ENCODE results near the gene MICAL3.

The MICAL3 gene

GRCh38 chr22:17912945-17913721, 111.2 kb downstream of the MICAL3 start:
- H3K4me3 ChIP-seq (ENCODE audit: low read length): no peak overlapping the region
- H3K9me2 ChIP-seq (replicated peaks; ENCODE audit: insufficient read depth, low read length): no peaks in the 10 kb centered on the region
- H3K4me2 ChIP-seq (ENCODE audit: low read depth, low read length): no peak overlapping the region
- H3K79me2 ChIP-seq (ENCODE audit: low read length): peaks cover 93% of the 10 kb centered on the region
- peaks cover 10% of the 10 kb centered on the region for H3K4me1 ChIP-seq (ENCODE audit: low read length)
- H3K9me3 ChIP-seq (replicated peaks; ENCODE audit: insufficient read depth, low read length): no peaks in the 10 kb centered on the region
- no peaks in the 10 kb centered on the region for H3K27me3 ChIP-seq (replicated peaks; ENCODE audit: insufficient read depth, low read length)
- H4K20me1 ChIP-seq (ENCODE audit: insufficient read depth, low read length): no peaks in the 10 kb centered on the region
- no peak overlapping the region for H2AFZ ChIP-seq (ENCODE audit: low read length)
- TF ChIP-seq EZH2phosphoT487 (IDR thresholded peaks at IDR 0.05; ENCODE audit: low read length) (no peak), EZH2 (optimal IDR thresholded peaks at IDR 0.05; ENCODE audit: low read depth, low read length) (no peak)
- TF ChIP-seq, protein P1, sequence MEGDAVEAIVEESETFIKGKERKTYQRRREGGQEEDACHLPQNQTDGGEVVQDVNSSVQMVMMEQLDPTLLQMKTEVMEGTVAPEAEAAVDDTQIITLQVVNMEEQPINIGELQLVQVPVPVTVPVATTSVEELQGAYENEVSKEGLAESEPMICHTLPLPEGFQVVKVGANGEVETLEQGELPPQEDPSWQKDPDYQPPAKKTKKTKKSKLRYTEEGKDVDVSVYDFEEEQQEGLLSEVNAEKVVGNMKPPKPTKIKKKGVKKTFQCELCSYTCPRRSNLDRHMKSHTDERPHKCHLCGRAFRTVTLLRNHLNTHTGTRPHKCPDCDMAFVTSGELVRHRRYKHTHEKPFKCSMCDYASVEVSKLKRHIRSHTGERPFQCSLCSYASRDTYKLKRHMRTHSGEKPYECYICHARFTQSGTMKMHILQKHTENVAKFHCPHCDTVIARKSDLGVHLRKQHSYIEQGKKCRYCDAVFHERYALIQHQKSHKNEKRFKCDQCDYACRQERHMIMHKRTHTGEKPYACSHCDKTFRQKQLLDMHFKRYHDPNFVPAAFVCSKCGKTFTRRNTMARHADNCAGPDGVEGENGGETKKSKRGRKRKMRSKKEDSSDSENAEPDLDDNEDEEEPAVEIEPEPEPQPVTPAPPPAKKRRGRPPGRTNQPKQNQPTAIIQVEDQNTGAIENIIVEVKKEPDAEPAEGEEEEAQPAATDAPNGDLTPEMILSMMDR (IDR thresholded peaks at IDR 0.05; ENCODE audit: low read length): no peak
- no peaks in the 10 kb centered on the region for H3K36me3 ChIP-seq (replicated peaks; ENCODE audit: insufficient read depth, low read length)
- no peak overlapping the region for H3K27ac ChIP-seq (ENCODE audit: low read length)
- H3K9ac ChIP-seq (ENCODE audit: low read length): no peak overlapping the region
- H3F3A ChIP-seq (ENCODE audit: insufficient read depth, low read length): no peaks in the 10 kb centered on the region
- DNase-seq: no peak

GRCh38 chr22:17911887-17912286, 112.5 kb downstream of the MICAL3 start:
- no peak overlapping the region for H3K4me2 ChIP-seq (ENCODE audit: low read depth, low read length)
- no peaks in the 10 kb centered on the region for H3K36me3 ChIP-seq (replicated peaks; ENCODE audit: insufficient read depth, low read length)
- H3K4me1 ChIP-seq (ENCODE audit: low read length): peaks cover 10% of the 10 kb centered on the region
- H3K9me2 ChIP-seq (replicated peaks; ENCODE audit: insufficient read depth, low read length): no peaks in the 10 kb centered on the region
- no peak for DNase-seq
- H3K79me2 ChIP-seq (ENCODE audit: low read length): peaks cover 93% of the 10 kb centered on the region
- no peak overlapping the region for H2AFZ ChIP-seq (ENCODE audit: low read length)
- H3K27me3 ChIP-seq (replicated peaks; ENCODE audit: insufficient read depth, low read length): no peaks in the 10 kb centered on the region
- TF ChIP-seq, protein P1 (IDR thresholded peaks at IDR 0.05; ENCODE audit: low read length): no peak
- no peak for TF ChIP-seq EZH2 (optimal IDR thresholded peaks at IDR 0.05; ENCODE audit: low read depth, low read length)
- no peak for TF ChIP-seq EZH2phosphoT487 (IDR thresholded peaks at IDR 0.05; ENCODE audit: low read length)
- no peak overlapping the region for H3K27ac ChIP-seq (ENCODE audit: low read length)
- H3K9me3 ChIP-seq (replicated peaks; ENCODE audit: insufficient read depth, low read length): no peaks in the 10 kb centered on the region
- H3F3A ChIP-seq (ENCODE audit: insufficient read depth, low read length): no peaks in the 10 kb centered on the region
- no peak overlapping the region for H3K4me3 ChIP-seq (ENCODE audit: low read length)
- H3K9ac ChIP-seq (ENCODE audit: low read length): no peak overlapping the region
- no peaks in the 10 kb centered on the region for H4K20me1 ChIP-seq (ENCODE audit: insufficient read depth, low read length)

DNA sequence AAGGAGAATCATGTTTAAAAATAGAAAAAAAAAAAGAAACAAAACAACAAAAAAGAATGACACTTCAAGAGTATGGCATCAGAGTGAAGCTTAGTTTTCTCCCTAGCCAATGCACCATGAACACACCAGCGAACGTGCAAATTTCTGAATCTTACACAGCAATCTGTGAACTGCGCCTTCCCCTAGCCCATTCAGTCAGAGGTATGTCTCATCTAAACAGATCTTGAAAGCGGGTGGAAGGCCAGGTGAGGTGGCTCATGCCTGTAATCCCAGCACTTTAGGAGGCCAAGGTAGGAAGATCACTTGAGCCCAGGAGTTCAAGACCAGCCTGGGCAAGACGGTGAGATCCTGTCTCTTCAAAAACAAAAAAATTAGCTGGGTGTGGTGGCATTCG, 113.1 kb downstream of the MICAL3 start:
- DNase-seq: no peak
- Histone ChIP-seq H3K9ac (ENCODE audit: low read length) (no peak overlapping the region), H3K9me2 (replicated peaks; ENCODE audit: insufficient read depth, low read length) (no peaks in the 10 kb centered on the region), H3K27me3 (replicated peaks; ENCODE audit: insufficient read depth, low read length) (no peaks in the 10 kb centered on the region), H3K79me2 (ENCODE audit: low read length) (peaks cover 87% of the 10 kb centered on the region), H3K4me1 (ENCODE audit: low read length) (peaks cover 10% of the 10 kb centered on the region), H3K4me2 (ENCODE audit: low read depth, low read length) (0 out of 2 replicates have a peak overlapping the region, but pooled peaks have one; percentile 5), H2AFZ (ENCODE audit: low read length) (no peak overlapping the region), H3K36me3 (replicated peaks; ENCODE audit: insufficient read depth, low read length) (no peaks in the 10 kb centered on the region), H4K20me1 (ENCODE audit: insufficient read depth, low read length) (no peaks in the 10 kb centered on the region), H3K27ac (ENCODE audit: low read length) (peak overlapping the region; percentile 25; the same call in 1 of the 2 replicates), H3K9me3 (replicated peaks; ENCODE audit: insufficient read depth, low read length) (no peaks in the 10 kb centered on the region), H3K4me3 (ENCODE audit: low read length) (no peak overlapping the region), H3F3A (ENCODE audit: insufficient read depth, low read length) (no peaks in the 10 kb centered on the region)
- TF ChIP-seq EZH2 (optimal IDR thresholded peaks at IDR 0.05; ENCODE audit: low read depth, low read length) (no peak), EZH2phosphoT487 (IDR thresholded peaks at IDR 0.05; ENCODE audit: low read length) (no peak)
- TF ChIP-seq, protein P1 (IDR thresholded peaks at IDR 0.05; ENCODE audit: low read length): no peak

Data from MM.1S (cell line).